Heart left ventricle (tissue), 16 donors: ENCODE results near the gene MICAL3. TPM values are rescaled to one million over a fixed set of nuclear protein-coding genes. Genes with fewer than 3 reads are reported as not detected.

Source experiments
- ATAC-seq, 4 donors: fragments of 200-7000 bp; cut with Tn5 transposase; one replicate each; pipeline ENCODE4 v1.9.1; 2020 to 2022; ENCODE audit warnings: moderate library complexity in 4 of 4, mild to moderate bottlenecking in 3 of 4, moderate number of reproducible peaks in 1 of 4
- DNase-seq, 5 donors: peaks; one replicate each; pipeline ENCODE4 v3.0.0-alpha.2; 2020
- H3K27ac ChIP-seq, 12 donors: fragments of 200-600 bp; sonication (generic) in 4 of 12; one replicate each; pipeline versions ENCODE4 v1.5.0 to v1.8.0; 2016 to 2022; ENCODE audit warnings: mild to moderate bottlenecking in 2 of 12
- H3K27me3 ChIP-seq, 9 donors: fragments of 200-600 bp; sonication (generic) in 2 of 9; one replicate each; pipeline versions ENCODE4 v1.5.1 to v1.8.0; 2016 to 2022; ENCODE audit warnings: mild to moderate bottlenecking in 3 of 9
- H3K36me3 ChIP-seq, 9 donors: fragments of 200-600 bp; sonication (generic) in 2 of 9; one replicate each; pipeline versions ENCODE4 v1.5.0 to v1.8.0; 2018 to 2022; ENCODE audit warnings: mild to moderate bottlenecking in 2 of 9
- H3K4me1 ChIP-seq, 12 donors: fragments of 200-600 bp; sonication (generic) in 4 of 12; one replicate each; pipeline versions ENCODE4 v1.5.0 to v1.8.0; 2016 to 2022; ENCODE audit warnings: mild to moderate bottlenecking in 3 of 12
- H3K4me3 ChIP-seq, 12 donors: fragments of 200-600 bp; sonication (generic) in 4 of 12; one replicate each; pipeline versions ENCODE4 v1.5.0 to v1.8.0; 2017 to 2022; ENCODE audit warnings: mild to moderate bottlenecking in 9 of 12, moderate library complexity in 4 of 12
- H3K9me3 ChIP-seq, 12 donors: fragments of 200-600 bp; sonication (generic) in 4 of 12; one replicate each; pipeline versions ENCODE4 v1.5.0 to v1.8.0; 2016 to 2022; ENCODE audit warnings: mild to moderate bottlenecking in 1 of 12
- POLR2A ChIP-seq, 2 donors: fragments of 450-650 bp; IDR thresholded peaks; one replicate each; pipeline ENCODE4 v1.6.1; 2017; ENCODE audit warnings: antibody characterized with exemption in 2 of 2, mild to moderate bottlenecking in 2 of 2, moderate library complexity in 2 of 2
- WGBS, 4 donors: extraction: QIAGEN DNeasy Blood & Tissue Kit in 2 of 4; methylation state at CpG; one replicate each; pipeline versions ENCODE4 v1.1.5 to v1.1.7; 2013 to 2018; 5-methylcytosine and 5-hydroxymethylcytosine counted together
- intact Hi-C, 10 donors: fragments of 100-400 bp; cut with DNase I; formaldehyde crosslinking; loops; one replicate each; pipeline versions ENCODE4 v1.11.1 to v1.14.2; 2022
- polyA plus RNA-seq, 2 donors: library from polyadenylated mRNA; stranded (reverse); fragments of 200-250 nt; gene quantifications; one replicate each; pipeline ENCODE4 v1.2.3, GENCODE V29; 2013
- total RNA-seq, 9 donors: library from RNA; depleted of rRNA in 2 of 9; stranded (reverse); fragments of >200 nt in 2 of 9; fragmentation: NEBNext Ultra II Directional in 3 of 9; extraction: Animal tissue kit (Norgen Biotek cat#: 25700) in 3 of 9; gene quantifications; one replicate each; pipeline versions ENCODE4 v1.1.0 to v1.2.4, GENCODE V29; 2016 to 2023
- TF ChIP-seq, protein P1 (sequence below), 12 donors: fragments of 200-600 bp; sonication (generic) in 4 of 12; IDR thresholded peaks; one replicate each; pipeline versions ENCODE4 v1.5.0 to v1.8.0; 2018 to 2022; ENCODE audit warnings: antibody characterized with exemption in 12 of 12, mild to moderate bottlenecking in 5 of 12
- donor health status: ischemic (EF 13 %, LVEDD 7.1; RV severe dilation, severe dysfunction).
- donor health status: healthy with polysubstance abuse.
- donor health status: DM: no; HTN: yes; CAD: no.
- donor health status: DM: no; HTN: no; CAD: no.
- donor health status: ischemic (EF 25% LVEDD 6.9; RV normal size, moderate dysfunction).
- donor health status: ischemic (EF 25% LVEDD 5.7; RV mildly dilated, moderate dysfunction).
- donor health status: healthy.
- donor health status: DM: yes; HTN: yes; CAD: no.
- donor health status: ischemic (EF 35%, LVEDD 5.7; RV mildly dilated, moderate dysfunction).
- donor health status: nonischemic (EF 11% LVEDD 7.7; RV severe dilation, severe dysfunction).
- donor health status: DM: yes; HTN: yes; CAD: no.
- donor health status: PGD.
- donor health status: ischemic (EF 29% LVEDD 5.4; RV normal size, mild dysfunction).
- donor health status: nonischemic (EF 23%, LVEDD 6.1; RV moderate dilation, normal function).

The MICAL3 gene
- total and polyA plus RNA-seq, 11 donors = 41.3 to 125 (median 83.3) TPM

GRCh38 chr22:17795661-17796548 is 228.5 kb downstream of the MICAL3 start:
- Histone ChIP-seq H3K9me3 (no peaks in the 10 kb centered on the region), H3K4me3 (no peak overlapping the region), H3K4me1 (peaks cover 0 to 6% (median 0%) of the 10 kb centered on the region in 12 donors), H3K27ac (no peak overlapping the region), H3K36me3 (peaks cover 0 to 37% (median 2%) of the 10 kb centered on the region in 9 donors), H3K27me3 (no peaks in the 10 kb centered on the region)
- no peak for DNase-seq
- intact Hi-C loops = loop anchor here in 1 of 10 donors (10.0 kb wide), 1 partner anchor 51 kb away; no protein-coding TSS in a partner anchor
- TF ChIP-seq POLR2A (IDR thresholded peaks at IDR 0.05) = no peak
- TF ChIP-seq, protein P1, sequence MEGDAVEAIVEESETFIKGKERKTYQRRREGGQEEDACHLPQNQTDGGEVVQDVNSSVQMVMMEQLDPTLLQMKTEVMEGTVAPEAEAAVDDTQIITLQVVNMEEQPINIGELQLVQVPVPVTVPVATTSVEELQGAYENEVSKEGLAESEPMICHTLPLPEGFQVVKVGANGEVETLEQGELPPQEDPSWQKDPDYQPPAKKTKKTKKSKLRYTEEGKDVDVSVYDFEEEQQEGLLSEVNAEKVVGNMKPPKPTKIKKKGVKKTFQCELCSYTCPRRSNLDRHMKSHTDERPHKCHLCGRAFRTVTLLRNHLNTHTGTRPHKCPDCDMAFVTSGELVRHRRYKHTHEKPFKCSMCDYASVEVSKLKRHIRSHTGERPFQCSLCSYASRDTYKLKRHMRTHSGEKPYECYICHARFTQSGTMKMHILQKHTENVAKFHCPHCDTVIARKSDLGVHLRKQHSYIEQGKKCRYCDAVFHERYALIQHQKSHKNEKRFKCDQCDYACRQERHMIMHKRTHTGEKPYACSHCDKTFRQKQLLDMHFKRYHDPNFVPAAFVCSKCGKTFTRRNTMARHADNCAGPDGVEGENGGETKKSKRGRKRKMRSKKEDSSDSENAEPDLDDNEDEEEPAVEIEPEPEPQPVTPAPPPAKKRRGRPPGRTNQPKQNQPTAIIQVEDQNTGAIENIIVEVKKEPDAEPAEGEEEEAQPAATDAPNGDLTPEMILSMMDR (IDR thresholded peaks at IDR 0.05) = no peak
- 91 to 94% (median 93%) methylated on average over 31 to 32 of the region's 32 CpGs for WGBS, 4 donors
- no peak for ATAC-seq

DNA sequence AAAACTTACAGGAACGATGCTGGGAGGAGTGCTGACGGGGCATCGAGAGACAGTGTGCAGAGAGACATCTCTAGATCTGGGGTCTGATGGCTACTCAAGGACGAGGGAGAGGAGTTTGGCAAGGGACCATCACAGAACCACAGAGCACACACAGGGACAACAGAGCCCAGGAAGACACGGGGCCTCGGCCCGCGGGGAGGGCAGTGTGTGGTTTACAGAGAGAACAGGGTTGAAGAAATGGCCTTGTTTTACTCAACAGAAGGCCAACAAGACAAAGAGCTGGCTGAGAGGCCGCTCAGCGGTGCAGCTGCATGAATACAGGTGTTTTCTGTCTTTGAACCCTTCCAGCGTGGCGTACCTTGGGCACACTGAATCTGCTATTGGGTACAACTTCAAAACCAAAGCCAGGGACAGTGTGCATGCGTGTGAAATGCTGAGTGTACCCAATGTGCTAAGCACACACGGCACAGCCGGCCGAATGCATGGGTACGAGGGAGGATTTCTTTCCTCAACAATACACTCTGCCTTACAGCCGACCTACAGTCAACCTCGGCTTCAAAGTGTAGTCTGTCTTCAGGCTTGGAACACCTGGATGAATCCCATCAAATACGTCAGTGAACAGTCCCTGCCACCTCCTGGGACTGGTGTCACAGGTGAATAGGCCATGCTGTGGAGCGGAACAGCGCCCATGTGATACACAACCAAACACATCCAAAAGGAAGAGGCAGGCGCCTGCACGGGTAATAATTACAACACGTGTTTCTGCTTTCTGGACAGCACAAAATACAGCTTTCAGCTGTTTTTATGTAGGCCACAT is 229.4 kb downstream of the MICAL3 start:
- Histone ChIP-seq H3K4me1 (peaks cover 0 to 6% (median 0%) of the 10 kb centered on the region in 12 donors), H3K27ac (no peak overlapping the region), H3K4me3 (no peak overlapping the region), H3K27me3 (no peaks in the 10 kb centered on the region), H3K36me3 (peaks cover 0 to 47% (median 9%) of the 10 kb centered on the region in 9 donors), H3K9me3 (no peaks in the 10 kb centered on the region)
- no peak for DNase-seq
- 88 to 91% (median 90%) methylated on average over 22 to 25 of the region's 25 CpGs for WGBS, 4 donors
- intact Hi-C loops = loop anchor here in 1 of 10 donors (10.0 kb wide), 1 partner anchor 50 kb away; no protein-coding TSS in a partner anchor
- TF ChIP-seq, protein P1 (IDR thresholded peaks at IDR 0.05) = no peak
- TF ChIP-seq POLR2A (IDR thresholded peaks at IDR 0.05) = no peak
- no peak for ATAC-seq

DNA sequence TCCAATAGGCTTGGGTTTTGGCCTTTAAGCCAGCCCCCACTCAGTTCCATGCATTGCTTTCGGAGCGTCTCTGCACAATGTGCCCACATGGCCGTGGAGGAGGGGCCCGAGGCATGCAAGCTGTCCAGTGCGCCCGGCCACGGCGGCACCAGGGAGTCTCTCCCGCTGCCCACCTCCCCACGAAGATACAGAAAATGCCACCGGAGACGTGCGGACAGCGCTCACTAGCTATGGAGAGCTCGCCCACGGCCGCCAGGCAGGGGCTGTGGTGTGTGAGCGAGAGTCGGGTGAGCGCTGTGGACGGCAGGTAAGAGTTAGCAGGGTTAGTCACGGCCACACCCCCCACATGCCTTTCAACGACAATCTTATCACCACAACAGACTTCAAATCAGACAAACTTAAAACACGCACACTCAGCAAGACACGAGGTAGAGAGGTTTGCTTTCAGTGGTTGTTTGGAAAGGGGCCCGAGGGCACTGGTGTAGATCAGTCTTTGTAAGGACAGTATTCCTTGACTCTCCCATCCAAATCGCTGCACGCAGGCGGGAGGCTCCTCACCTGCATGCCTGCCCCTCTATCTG is 231.4 kb downstream of the MICAL3 start:
- H3K36me3 ChIP-seq = peaks cover 0 to 58% (median 26%) of the 10 kb centered on the region in 9 donors
- TF ChIP-seq POLR2A (IDR thresholded peaks at IDR 0.05) = no peak
- TF ChIP-seq, protein P1 (IDR thresholded peaks at IDR 0.05) = no peak
- intact Hi-C loops = loop anchor here in 1 of 10 donors (10.0 kb wide), 1 partner anchor 48 kb away; no protein-coding TSS in a partner anchor
- no peaks in the 10 kb centered on the region for H3K27me3 ChIP-seq
- ATAC-seq = no peak
- 74 to 84% (median 81%) methylated on average over 29 of the region's 29 CpGs for WGBS, 4 donors
- peaks cover 0 to 3% (median under 1%) of the 10 kb centered on the region in 12 donors for H3K4me1 ChIP-seq
- no peak for DNase-seq
- H3K9me3 ChIP-seq = no peaks in the 10 kb centered on the region
- no peak overlapping the region for H3K27ac ChIP-seq
- H3K4me3 ChIP-seq = no peak overlapping the region
